Kidney epithelial cell (primary cell): ENCODE data around the gene OXSM. TPM values are rescaled to one million over a fixed set of nuclear protein-coding genes. Genes with fewer than 3 reads are reported as not detected.

Experiments used
- DNase-seq: peaks from one replicate; pipeline ENCODE4 v3.0.0-alpha.2; 2010; ENCODE audit warnings: low read depth
- H3K27me3 ChIP-seq: 2 replicates; pipeline ENCODE4 v1.6.0; 2011; ENCODE audit warnings: low read length; ENCODE audit not compliant: control insufficient read depth, insufficient read depth
- H3K36me3 ChIP-seq: 2 replicates; pipeline ENCODE4 v1.5.1; 2011; ENCODE audit warnings: low read length; ENCODE audit not compliant: control insufficient read depth, insufficient read depth
- H3K4me3 ChIP-seq: 2 replicates; pipeline ENCODE4 v1.5.1; 2011; ENCODE audit warnings: low read depth, mild to moderate bottlenecking, control low read depth, low read length
- CTCF ChIP-seq: IDR thresholded peaks from 2 replicates; pipeline ENCODE4 v1.5.1; 2011; ENCODE audit warnings: mild to moderate bottlenecking, moderate library complexity, low read length, control low read depth, inconsistent platforms; ENCODE audit not compliant: insufficient read depth, poor library complexity, severe bottlenecking
- total RNA-seq: library from RNA; depleted of rRNA; stranded (reverse); fragments of >200 nt; gene quantifications from 2 replicates; pipeline ENCODE4 v1.2.3, GENCODE V29; 2015

Gene OXSM
- total RNA-seq = 13.0 and 15.1 TPM in 2 replicates

- Histone ChIP-seq H3K27me3 (no peaks in the 10 kb centered on the region), H3K4me3 (peak within 1 kb of the TSS; percentile 50), H3K36me3 (peaks cover 1% of the 10 kb centered on the region)
- peak; percentile 65 for DNase-seq
- TF ChIP-seq CTCF = no peak
Observed at GRCh38 chr3:25789596-25790556, at the start of gene OXSM. Gene OXSM, plus strand, starts transcription at chr3:25790090. Its CDS starts 931 bp downstream, at chr3:25791021.

- DNase-seq = no peak
- Histone ChIP-seq H3K27me3 (no peaks in the 10 kb centered on the region), H3K36me3 (peaks cover under 1% of the 10 kb centered on the region), H3K4me3 (no peak overlapping the region)
- TF ChIP-seq CTCF = no peak
Observed at GRCh38 chr3:25744470-25744869, 45.4 kb upstream of the OXSM start.

- no peak overlapping the region for H3K4me3 ChIP-seq
- TF ChIP-seq CTCF = no peak
- peaks cover 2% of the 10 kb centered on the region for H3K36me3 ChIP-seq
- DNase-seq = no peak
- H3K27me3 ChIP-seq = no peaks in the 10 kb centered on the region
Observed at GRCh38 chr3:25747033-25747432, 42.9 kb upstream of the OXSM start.

- Histone ChIP-seq H3K27me3 (no peaks in the 10 kb centered on the region), H3K4me3 (no peak overlapping the region), H3K36me3 (peaks cover 2% of the 10 kb centered on the region)
- TF ChIP-seq CTCF = no peak
- DNase-seq = no peak
Observed at GRCh38 chr3:25748189-25748588, 41.7 kb upstream of the OXSM start.

- no peak for DNase-seq
- no peak for TF ChIP-seq CTCF
- no peaks in the 10 kb centered on the region for H3K27me3 ChIP-seq
- H3K4me3 ChIP-seq = no peak overlapping the region
- peaks cover 2% of the 10 kb centered on the region for H3K36me3 ChIP-seq
Observed at GRCh38 chr3:25749031-25749581, 40.8 kb upstream of the OXSM start.

- no peak for TF ChIP-seq CTCF
- Histone ChIP-seq H3K36me3 (peaks cover 2% of the 10 kb centered on the region), H3K4me3 (no peak overlapping the region), H3K27me3 (no peaks in the 10 kb centered on the region)
- no peak for DNase-seq
Observed at GRCh38 chr3:25751048-25751447, 38.8 kb upstream of the OXSM start.
